Epithelial cell of esophagus (primary cell): ENCODE results near the gene RSF1.

ENCODE experiments used
- DNase-seq: peaks from one replicate; pipeline ENCODE4 v3.0.0; 2010; ENCODE audit warnings: low read depth
- H3K4me3 ChIP-seq: 2 replicates; pipeline ENCODE4 v1.5.1; 2011; ENCODE audit warnings: mild to moderate bottlenecking, low read length, control low read depth
- TF ChIP-seq, protein P1 (sequence below): IDR thresholded peaks from 2 replicates; pipeline ENCODE4 v1.5.1; 2011; ENCODE audit warnings: low read depth, mild to moderate bottlenecking, low read length, control low read depth, inconsistent platforms; ENCODE audit not compliant: insufficient read depth; ENCODE audit errors: missing control alignments

Gene RSF1

GRCh38 chr11:77775936-77776335, 44.6 kb downstream of the RSF1 start:
- TF ChIP-seq, protein P1, sequence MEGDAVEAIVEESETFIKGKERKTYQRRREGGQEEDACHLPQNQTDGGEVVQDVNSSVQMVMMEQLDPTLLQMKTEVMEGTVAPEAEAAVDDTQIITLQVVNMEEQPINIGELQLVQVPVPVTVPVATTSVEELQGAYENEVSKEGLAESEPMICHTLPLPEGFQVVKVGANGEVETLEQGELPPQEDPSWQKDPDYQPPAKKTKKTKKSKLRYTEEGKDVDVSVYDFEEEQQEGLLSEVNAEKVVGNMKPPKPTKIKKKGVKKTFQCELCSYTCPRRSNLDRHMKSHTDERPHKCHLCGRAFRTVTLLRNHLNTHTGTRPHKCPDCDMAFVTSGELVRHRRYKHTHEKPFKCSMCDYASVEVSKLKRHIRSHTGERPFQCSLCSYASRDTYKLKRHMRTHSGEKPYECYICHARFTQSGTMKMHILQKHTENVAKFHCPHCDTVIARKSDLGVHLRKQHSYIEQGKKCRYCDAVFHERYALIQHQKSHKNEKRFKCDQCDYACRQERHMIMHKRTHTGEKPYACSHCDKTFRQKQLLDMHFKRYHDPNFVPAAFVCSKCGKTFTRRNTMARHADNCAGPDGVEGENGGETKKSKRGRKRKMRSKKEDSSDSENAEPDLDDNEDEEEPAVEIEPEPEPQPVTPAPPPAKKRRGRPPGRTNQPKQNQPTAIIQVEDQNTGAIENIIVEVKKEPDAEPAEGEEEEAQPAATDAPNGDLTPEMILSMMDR: no peak
- DNase-seq: no peak
- no peak overlapping the region for H3K4me3 ChIP-seq

DNA sequence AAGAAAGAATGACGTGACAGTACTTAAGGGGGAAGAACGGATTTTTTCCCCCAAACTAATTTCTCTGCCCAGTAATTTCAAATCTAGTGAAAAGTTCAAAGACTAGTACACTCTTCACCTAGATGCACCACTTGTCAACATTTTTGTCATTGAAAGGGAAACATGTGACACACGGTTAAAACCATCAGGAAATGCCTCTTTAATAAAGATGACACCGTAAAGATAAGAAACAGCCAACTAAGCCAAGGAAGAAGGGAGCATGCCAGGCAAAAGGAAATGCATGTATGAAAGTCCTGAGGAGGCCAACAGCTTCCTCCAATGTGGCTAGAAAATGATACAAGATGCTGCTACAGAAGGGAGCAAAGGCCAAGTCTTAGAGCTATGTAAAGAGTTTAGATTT, 49.4 kb downstream of the RSF1 start:
- TF ChIP-seq, protein P1: no peak
- DNase-seq: no peak
- H3K4me3 ChIP-seq: no peak overlapping the region

- TF ChIP-seq, protein P1: no peak
- DNase-seq: no peak
- H3K4me3 ChIP-seq: no peak overlapping the region
These were observed 49.9 kb downstream of the RSF1 start for GRCh38 chr11:77770629-77771028.

GRCh38 chr11:77762426-77762825, 58.1 kb downstream of the RSF1 start:
- peak; percentile 17 for DNase-seq
- TF ChIP-seq, protein P1: no peak
- no peak overlapping the region for H3K4me3 ChIP-seq

DNA sequence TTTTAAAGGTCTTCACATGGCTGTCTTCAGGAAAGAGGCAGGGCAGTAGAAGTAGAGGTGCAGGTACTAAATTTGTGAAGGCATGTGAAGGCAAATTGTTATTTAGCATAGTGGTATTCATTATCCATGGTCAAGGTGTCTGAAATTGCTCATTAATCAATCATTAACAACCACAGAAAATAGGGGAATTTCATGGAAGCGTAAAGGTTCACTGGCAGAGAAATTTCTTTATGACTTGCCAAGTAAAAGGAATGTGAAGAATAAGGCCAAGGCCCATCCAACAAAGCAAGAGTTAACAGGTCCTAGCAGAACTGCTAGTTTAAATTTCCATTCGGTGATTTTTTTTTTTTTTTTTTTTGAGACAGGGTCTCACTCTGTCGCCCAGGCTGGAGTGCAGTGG, 59.0 kb downstream of the RSF1 start:
- no peak overlapping the region for H3K4me3 ChIP-seq
- TF ChIP-seq, protein P1: no peak
- DNase-seq: no peak

GRCh38 chr11:77758331-77758730, 62.2 kb downstream of the RSF1 start:
- H3K4me3 ChIP-seq: no peak overlapping the region
- DNase-seq: no peak
- TF ChIP-seq, protein P1: no peak

DNA sequence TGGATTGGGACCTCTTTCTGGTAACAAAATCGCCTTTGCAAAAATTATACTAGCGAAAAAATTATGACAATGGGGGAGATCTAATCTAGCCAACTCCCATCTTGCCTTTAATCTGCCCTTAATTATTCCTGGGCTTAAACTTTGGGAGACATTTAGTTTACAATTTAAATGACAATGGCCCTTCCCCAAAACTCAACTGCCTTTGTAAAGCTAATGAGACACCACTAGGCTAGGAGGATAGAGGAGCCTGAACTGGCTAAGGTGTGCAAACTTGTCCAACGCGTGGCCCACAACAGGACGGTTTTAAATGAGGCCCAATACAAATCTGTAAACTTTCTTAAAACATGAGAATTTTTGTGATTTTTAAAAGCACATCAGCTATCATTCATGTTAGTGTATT, 67.3 kb downstream of the RSF1 start:
- DNase-seq: no peak
- no peak overlapping the region for H3K4me3 ChIP-seq
- TF ChIP-seq, protein P1: no peak
